ENCODE measurements around the gene SLC27A1. TPM values are rescaled to one million over a fixed set of nuclear protein-coding genes. Genes with fewer than 3 reads are reported as not detected.
"Not testable (repeated sequence)": the region's sequence is repeated elsewhere in the genome, so short reads cannot be mapped to it uniquely, and the experiment has no call there.

SLC27A1 gene
- total and polyA plus RNA-seq, 4 donors = 2.4 to 7.4 (median 4.0) TPM

DNA sequence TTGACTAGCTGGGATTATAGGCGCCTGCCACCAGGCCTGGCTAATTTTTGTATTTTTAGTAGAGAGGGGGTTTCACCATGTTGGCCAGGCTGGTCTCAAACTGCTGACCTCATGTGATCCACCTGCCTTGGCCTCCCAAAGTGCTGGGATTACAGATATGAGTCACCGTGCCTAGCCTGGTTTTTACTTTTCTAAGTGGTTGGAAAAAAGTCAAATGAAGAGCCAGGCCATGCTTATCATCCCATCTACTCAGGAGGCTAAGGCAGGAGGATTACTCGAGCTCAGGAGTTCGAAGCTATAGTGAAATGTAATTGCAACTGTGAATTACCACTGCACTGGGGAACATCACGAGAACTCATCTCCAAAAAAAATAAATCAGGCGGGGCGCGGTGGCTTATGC is 48.3 kb downstream of the SLC27A1 start:
- not testable (repeated sequence) for H3K27me3 ChIP-seq (ENCODE audit: control insufficient read depth in 4 of 4, insufficient read depth in 4 of 4, low read length in 3 of 4); DNase-seq (ENCODE audit: low spot score); H3K4me1 ChIP-seq (ENCODE audit: control insufficient read depth in 4 of 4, insufficient read depth in 4 of 4, low read length in 3 of 4); H3K9me3 ChIP-seq (ENCODE audit: control insufficient read depth in 4 of 4, low read length in 3 of 4); H3K27ac ChIP-seq (ENCODE audit: low read depth in 1 of 2, low read length in 2 of 2); H3K9ac ChIP-seq (ENCODE audit: low read depth in 1 of 2, low read length in 2 of 2); H3K4me3 ChIP-seq (ENCODE audit: low read depth in 1 of 3, low read length in 3 of 3)
- peaks cover 2 to 14% (median 9%) of the 10 kb centered on the region in 4 donors for H3K36me3 ChIP-seq (ENCODE audit: control insufficient read depth in 4 of 4, insufficient read depth in 3 of 4, low read depth in 1 of 4, low read length in 3 of 4)
- 91% methylated on average over 8 of the region's 8 CpGs for WGBS

DNA sequence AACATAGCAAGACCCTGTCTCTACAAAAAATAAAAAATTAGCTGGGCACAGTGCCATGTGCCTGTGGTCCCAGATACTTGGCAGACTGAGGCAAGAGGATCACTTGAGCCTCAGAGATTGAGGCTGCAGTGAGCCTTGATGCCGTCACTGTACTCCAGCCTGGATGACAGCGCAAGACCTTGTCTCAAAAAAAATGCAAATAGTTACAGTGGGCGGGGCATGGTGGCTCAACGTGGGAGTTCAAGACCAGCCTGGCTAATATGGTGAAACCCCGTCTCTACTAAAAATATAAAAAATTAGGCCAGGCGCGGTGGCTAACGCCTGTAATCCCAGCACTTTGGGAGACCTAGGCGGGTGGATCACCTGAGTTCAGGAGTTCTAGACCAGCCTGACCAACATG is 49.6 kb downstream of the SLC27A1 start:
- Histone ChIP-seq H3K27me3 (ENCODE audit: control insufficient read depth in 4 of 4, insufficient read depth in 4 of 4, low read length in 3 of 4) (no peaks in the 10 kb centered on the region), H3K36me3 (ENCODE audit: control insufficient read depth in 4 of 4, insufficient read depth in 3 of 4, low read depth in 1 of 4, low read length in 3 of 4) (peaks cover 2 to 14% (median 9%) of the 10 kb centered on the region in 4 donors), H3K9ac (ENCODE audit: low read depth in 1 of 2, low read length in 2 of 2) (no peak overlapping the region), H3K4me3 (ENCODE audit: low read depth in 1 of 3, low read length in 3 of 3) (no peak overlapping the region), H3K4me1 (ENCODE audit: control insufficient read depth in 4 of 4, insufficient read depth in 4 of 4, low read length in 3 of 4) (no peaks in the 10 kb centered on the region), H3K27ac (ENCODE audit: low read depth in 1 of 2, low read length in 2 of 2) (no peak overlapping the region), H3K9me3 (ENCODE audit: control insufficient read depth in 4 of 4, low read length in 3 of 4) (peaks cover 0 to 8% (median 2%) of the 10 kb centered on the region in 4 donors)
- TF ChIP-seq, protein P1, sequence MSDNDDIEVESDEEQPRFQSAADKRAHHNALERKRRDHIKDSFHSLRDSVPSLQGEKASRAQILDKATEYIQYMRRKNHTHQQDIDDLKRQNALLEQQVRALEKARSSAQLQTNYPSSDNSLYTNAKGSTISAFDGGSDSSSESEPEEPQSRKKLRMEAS (IDR thresholded peaks at IDR 0.05) = no peak
- 93% methylated on average over 9 of the region's 9 CpGs for WGBS
- DNase-seq (ENCODE audit: low spot score) = no peak

DNA sequence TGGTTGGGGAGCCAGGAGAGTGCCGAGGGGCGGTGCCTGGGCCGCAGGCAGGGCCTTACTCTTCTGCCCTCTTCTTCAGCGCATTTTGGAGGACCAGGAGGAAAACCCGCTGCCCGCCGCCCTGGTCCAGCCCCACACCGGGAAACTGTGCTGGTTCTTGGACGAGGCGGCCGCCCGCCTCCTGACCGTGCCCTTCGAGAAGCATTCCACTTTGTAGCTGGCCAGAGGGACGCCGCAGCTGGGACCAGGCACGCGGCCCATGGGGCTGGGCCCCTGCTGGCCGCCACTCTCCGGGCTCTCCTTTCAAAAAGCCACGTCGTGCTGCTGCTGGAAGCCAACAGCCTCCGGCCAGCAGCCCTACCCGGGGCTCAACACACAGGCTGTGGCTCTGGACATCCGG is 50.5 kb downstream of the SLC27A1 start:
- Histone ChIP-seq H3K9me3 (ENCODE audit: control insufficient read depth in 4 of 4, low read length in 3 of 4) (peaks cover 0 to 8% (median 2%) of the 10 kb centered on the region in 4 donors), H3K4me3 (ENCODE audit: low read depth in 1 of 3, low read length in 3 of 3) (no peak overlapping the region), H3K27me3 (ENCODE audit: control insufficient read depth in 4 of 4, insufficient read depth in 4 of 4, low read length in 3 of 4) (no peaks in the 10 kb centered on the region), H3K4me1 (ENCODE audit: control insufficient read depth in 4 of 4, insufficient read depth in 4 of 4, low read length in 3 of 4) (no peaks in the 10 kb centered on the region), H3K9ac (ENCODE audit: low read depth in 1 of 2, low read length in 2 of 2) (no peak overlapping the region), H3K36me3 (ENCODE audit: control insufficient read depth in 4 of 4, insufficient read depth in 3 of 4, low read depth in 1 of 4, low read length in 3 of 4) (peaks cover 2 to 14% (median 9%) of the 10 kb centered on the region in 4 donors), H3K27ac (ENCODE audit: low read depth in 1 of 2, low read length in 2 of 2) (no peak overlapping the region)
- DNase-seq (ENCODE audit: low spot score) = no peak
- 98% methylated on average over 25 of the region's 25 CpGs for WGBS
- TF ChIP-seq HNF4G (IDR thresholded peaks at IDR 0.05) = no peak
- no peak for TF ChIP-seq RAD21 (IDR thresholded peaks at IDR 0.05)
- TF ChIP-seq RXRA (IDR thresholded peaks at IDR 0.05) = no peak

DNA sequence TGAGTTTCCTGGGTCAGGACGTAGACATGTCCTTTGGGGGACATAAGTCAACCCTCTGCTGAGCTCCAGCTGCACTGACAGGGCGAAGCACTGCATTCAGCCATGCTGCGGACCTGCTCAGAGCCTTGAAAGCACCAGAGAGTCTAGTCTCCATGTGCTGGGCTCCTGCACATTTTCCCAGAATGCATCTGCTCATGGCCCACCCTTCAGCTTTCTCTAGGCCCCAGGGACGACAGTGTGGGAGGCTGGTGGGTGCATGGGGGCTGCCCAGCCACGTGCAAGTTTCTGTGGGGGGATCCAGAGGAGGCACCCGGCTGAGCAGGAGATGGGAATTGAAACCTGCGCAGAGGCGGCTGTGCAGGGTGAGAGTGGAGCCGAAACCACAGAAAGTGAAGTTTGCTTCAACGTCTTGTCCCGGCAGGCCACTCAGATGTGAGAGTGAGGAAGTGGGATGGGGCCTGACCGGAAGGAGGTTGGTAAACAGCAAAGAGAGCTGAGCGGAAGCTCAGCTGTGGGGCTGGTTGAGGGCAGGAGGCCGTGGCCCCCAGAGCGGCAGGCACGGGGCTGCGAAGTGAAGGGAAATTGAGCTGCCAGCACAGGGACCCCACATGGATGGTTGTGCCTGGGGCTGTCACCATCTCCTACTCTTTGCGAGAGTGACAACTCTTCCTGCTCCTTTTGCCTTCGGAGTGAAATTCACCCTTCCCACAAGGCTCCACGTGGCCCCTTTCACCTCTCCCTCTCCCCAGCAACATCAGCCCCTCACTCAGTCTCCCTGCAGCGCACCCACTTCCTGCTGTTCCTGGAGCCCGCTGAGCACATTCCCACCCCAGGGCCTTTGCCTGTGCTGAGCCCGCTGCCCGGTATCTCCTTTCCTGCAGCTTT is 52.9 kb downstream of the SLC27A1 start:
- Histone ChIP-seq H3K27ac (ENCODE audit: low read depth in 1 of 2, low read length in 2 of 2) (peak overlapping the region; percentile 32 to 48), H3K4me3 (ENCODE audit: low read depth in 1 of 3, low read length in 3 of 3) (no peak overlapping the region), H3K27me3 (ENCODE audit: control insufficient read depth in 4 of 4, insufficient read depth in 4 of 4, low read length in 3 of 4) (no peaks in the 10 kb centered on the region), H3K9ac (ENCODE audit: low read depth in 1 of 2, low read length in 2 of 2) (no peak overlapping the region), H3K36me3 (ENCODE audit: control insufficient read depth in 4 of 4, insufficient read depth in 3 of 4, low read depth in 1 of 4, low read length in 3 of 4) (peaks cover 0 to 2% (median 0%) of the 10 kb centered on the region in 4 donors), H3K9me3 (ENCODE audit: control insufficient read depth in 4 of 4, low read length in 3 of 4) (peaks cover 0 to 3% (median 0%) of the 10 kb centered on the region in 4 donors), H3K4me1 (ENCODE audit: control insufficient read depth in 4 of 4, insufficient read depth in 4 of 4, low read length in 3 of 4) (no peaks in the 10 kb centered on the region)
- DNase-seq (ENCODE audit: low spot score) = no peak
- WGBS = 50% methylated on average over 24 of the region's 24 CpGs
- TF ChIP-seq RAD21 (IDR thresholded peaks at IDR 0.05) (no peak), GABPA (IDR thresholded peaks at IDR 0.05 in 1 of 2, conservative IDR thresholded peaks at IDR 0.05 in 1 of 2) (peak in 1 of 2 donors; percentile 32)
- TF ChIP-seq, protein P1 (IDR thresholded peaks at IDR 0.05) = peak; percentile 56

DNA sequence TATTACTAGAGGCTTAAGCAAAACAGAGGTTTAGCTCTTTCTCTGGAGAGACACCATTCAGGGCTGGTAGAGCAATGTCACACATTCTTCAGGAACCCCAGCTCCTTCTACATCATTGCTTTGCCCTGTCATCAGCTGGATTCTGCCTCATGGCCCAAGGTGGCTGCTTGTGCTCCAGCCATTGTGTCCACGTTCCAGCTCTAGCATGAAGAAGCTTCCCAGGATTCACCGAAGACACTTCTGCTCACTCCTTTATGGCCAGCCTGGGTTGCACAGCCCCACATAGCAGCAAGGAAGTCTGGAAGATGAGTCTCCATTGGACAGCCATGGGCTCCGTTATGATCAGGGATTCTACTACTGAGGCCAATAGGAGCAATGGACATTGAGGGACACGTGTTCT is 54.3 kb downstream of the SLC27A1 start:
- Histone ChIP-seq H3K4me3 (ENCODE audit: low read depth in 1 of 3, low read length in 3 of 3) (no peak overlapping the region), H3K36me3 (ENCODE audit: control insufficient read depth in 4 of 4, insufficient read depth in 3 of 4, low read depth in 1 of 4, low read length in 3 of 4) (peaks cover 0 to 2% (median 0%) of the 10 kb centered on the region in 4 donors), H3K9ac (ENCODE audit: low read depth in 1 of 2, low read length in 2 of 2) (no peak overlapping the region), H3K27me3 (ENCODE audit: control insufficient read depth in 4 of 4, insufficient read depth in 4 of 4, low read length in 3 of 4) (peaks cover 0 to 5% (median 0%) of the 10 kb centered on the region in 4 donors), H3K4me1 (ENCODE audit: control insufficient read depth in 4 of 4, insufficient read depth in 4 of 4, low read length in 3 of 4) (no peaks in the 10 kb centered on the region), H3K9me3 (ENCODE audit: control insufficient read depth in 4 of 4, low read length in 3 of 4) (peaks cover 0 to 6% (median 3%) of the 10 kb centered on the region in 4 donors), H3K27ac (ENCODE audit: low read depth in 1 of 2, low read length in 2 of 2) (no peak overlapping the region)
- 89% methylated on average over 4 of the region's 4 CpGs for WGBS
- DNase-seq (ENCODE audit: low spot score) = no peak
- TF ChIP-seq SP1 (IDR thresholded peaks at IDR 0.05) (no peak), TAF1 (conservative IDR thresholded peaks at IDR 0.05) (no peak), YY1 (IDR thresholded peaks at IDR 0.05) (no peak), HNF4G (IDR thresholded peaks at IDR 0.05) (no peak), HNF4A (conservative IDR thresholded peaks at IDR 0.05) (no peak)
- TF ChIP-seq, protein P1 (IDR thresholded peaks at IDR 0.05) = no peak

Data from liver (tissue), 9 donors.